ENCODE measurements around the gene FRMD4B.
"Not testable (repeated sequence)": the region's sequence is repeated elsewhere in the genome, so short reads cannot be mapped to it uniquely, and the experiment has no call there.

The FRMD4B gene

GRCh38 chr3:69325151-69325550 lies 60.7 kb downstream of the FRMD4B start:
- FAIRE-seq (no peak), DNase-seq (ENCODE audit: insufficient read length, low spot score) (no peak)

DNA sequence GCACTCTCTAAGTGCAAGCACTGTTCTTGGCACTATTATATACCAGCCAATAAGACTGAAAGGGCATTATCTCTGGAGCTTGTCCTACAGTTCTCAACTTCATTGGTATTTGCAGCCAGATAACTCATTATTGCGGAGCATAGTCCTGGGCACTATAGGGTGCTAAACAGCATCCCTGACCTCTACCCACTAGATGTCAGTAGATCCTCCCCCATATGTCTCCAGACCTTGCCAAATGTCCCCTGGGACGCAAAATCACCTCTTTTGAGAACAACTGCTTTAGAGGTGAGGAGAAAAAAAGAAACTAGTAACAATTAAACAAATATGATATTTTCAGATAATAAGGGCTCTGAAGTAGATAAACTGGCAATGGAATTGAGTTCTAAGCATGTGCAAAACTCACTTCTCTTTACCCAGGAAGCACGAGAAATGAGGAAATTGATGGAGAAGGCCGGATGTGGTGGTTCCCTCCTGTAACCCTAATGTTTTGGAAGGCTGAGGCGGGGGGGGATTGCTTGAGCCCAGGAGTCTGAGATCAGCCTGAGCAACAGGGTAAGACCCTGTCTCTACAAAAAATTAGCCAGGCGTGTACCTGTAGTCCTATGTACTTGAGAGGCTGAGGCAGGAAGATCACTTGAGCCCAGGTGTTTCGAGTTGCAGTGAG lies 61.4 kb downstream of the FRMD4B start:
- DNase-seq (ENCODE audit: insufficient read length, low spot score) (no peak), FAIRE-seq (peak; percentile 76)

GRCh38 chr3:69323941-69324340 lies 61.9 kb downstream of the FRMD4B start:
- no peak for DNase-seq (ENCODE audit: insufficient read length, low spot score)
- no peak for FAIRE-seq

- FAIRE-seq; DNase-seq (ENCODE audit: insufficient read length, low spot score): not testable (repeated sequence)
Measured at GRCh38 chr3:69322512-69322911, 63.4 kb downstream of the FRMD4B start.

DNA sequence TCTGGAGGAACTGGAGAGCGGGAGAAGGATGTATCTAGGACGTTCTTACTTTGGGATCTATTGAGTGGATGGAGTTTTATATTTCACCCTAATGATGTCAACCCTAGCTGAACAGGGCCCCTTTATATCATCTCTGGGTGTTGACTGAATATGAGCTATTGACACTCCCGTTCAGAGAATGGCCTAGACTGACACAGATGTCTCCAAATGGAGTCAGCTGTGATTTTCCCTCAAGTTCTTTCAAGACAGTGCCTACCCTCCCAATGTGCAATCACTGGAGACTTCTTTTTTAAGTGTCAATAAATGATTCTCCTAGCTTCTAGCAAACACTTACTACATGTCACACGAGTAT lies 63.8 kb downstream of the FRMD4B start:
- FAIRE-seq (no peak), DNase-seq (ENCODE audit: insufficient read length, low spot score) (no peak)

GRCh38 chr3:69321301-69322157 lies 64.4 kb downstream of the FRMD4B start:
- DNase-seq (ENCODE audit: insufficient read length, low spot score) (no peak), FAIRE-seq (no peak)

- peak; percentile 12 for DNase-seq (ENCODE audit: insufficient read length, low spot score)
- peak; percentile 58 for FAIRE-seq
Measured at GRCh38 chr3:69320871-69321271, 65.0 kb downstream of the FRMD4B start.

- FAIRE-seq (no peak), DNase-seq (ENCODE audit: insufficient read length, low spot score) (no peak)
Measured at GRCh38 chr3:69319652-69320051, 66.2 kb downstream of the FRMD4B start.

DNA sequence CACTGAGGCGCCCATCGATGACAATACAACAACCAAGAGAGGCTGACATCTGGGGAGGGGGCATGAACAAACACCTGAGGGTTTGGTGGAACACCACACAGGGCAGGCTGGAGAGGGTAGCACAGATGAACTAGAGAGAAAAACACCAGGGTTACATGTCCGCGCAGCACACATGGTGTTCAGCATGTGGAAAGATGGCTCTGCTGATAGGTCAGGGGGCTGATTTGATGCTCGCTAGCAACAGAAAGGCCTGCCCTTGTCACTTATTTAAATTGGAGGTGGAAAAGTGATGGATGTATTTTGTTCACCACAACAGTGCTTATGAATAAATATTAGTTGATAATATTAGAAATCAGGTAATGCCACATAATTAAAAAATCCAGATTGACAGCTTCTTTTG lies 67.5 kb downstream of the FRMD4B start:
- no peak for FAIRE-seq
- DNase-seq (ENCODE audit: insufficient read length, low spot score) = no peak

GRCh38 chr3:69313251-69313650 lies 72.6 kb downstream of the FRMD4B start:
- DNase-seq (ENCODE audit: insufficient read length, low spot score) (no peak), FAIRE-seq (no peak)

DNA sequence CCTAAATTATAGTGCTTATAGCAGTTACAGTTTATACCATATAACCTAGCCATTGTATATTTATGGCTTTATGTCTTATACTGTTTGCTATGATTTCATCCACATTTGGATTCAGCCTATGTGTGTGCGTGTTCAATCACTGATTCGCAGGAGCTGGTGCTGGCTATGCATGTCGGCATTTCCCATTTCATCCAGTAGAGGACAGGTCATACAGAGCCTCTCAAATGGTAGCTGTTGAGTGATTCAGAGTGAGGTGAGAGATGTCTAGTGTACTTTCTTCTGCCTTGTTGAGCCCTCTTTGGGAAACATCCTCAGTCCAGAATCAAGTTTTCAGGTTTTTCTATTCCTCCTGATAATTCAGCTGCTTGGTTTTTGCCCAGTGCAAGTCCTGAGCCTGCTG lies 76.1 kb downstream of the FRMD4B start:
- DNase-seq (ENCODE audit: insufficient read length, low spot score) = no peak
- no peak for FAIRE-seq

DNA sequence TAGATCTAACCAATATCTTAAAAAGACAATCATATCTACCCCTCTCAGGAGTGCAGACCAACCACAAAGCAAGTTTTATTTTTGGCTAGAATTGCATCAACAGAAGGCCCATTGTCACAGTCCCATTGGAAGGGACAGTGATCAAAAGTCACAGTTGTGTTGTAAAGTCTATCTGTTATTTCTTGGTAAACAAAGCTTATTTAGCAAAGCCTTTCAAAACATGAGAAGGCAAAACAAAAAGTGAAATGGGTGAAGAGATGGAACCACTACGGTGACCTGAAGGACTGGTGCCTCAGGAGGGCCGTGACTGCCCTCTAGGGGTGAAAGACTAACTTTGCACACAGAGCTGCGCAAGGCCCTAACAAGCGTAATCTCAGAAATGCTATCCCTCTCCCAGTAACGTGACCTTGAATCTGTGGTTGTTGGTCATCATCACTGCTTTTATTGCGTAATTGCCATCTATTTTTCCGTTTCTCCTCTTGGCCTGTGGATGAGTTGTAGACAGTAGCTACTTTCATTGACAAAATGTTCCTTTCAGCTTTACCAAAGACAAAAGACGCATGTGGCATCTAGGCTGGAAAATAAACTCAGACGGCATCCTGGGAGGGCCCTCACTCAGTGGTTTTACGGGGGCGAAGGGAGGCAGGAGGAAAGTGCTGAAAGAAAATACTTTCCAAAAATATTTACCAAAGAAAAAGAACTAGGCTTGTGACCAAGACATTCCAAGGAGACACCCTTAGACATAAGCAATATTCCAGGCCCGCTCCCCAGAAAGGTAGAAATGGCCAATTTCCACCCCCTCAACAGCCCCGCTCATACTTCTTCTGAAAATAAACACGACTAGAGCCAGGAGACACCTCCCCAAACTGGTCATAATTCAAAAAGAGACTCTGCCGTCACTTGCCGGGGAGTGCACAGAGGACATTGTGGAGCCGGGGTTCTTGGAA lies 79.4 kb downstream of the FRMD4B start:
- DNase-seq (ENCODE audit: insufficient read length, low spot score) (peak; percentile 43), FAIRE-seq (peak; percentile 91)

DNA sequence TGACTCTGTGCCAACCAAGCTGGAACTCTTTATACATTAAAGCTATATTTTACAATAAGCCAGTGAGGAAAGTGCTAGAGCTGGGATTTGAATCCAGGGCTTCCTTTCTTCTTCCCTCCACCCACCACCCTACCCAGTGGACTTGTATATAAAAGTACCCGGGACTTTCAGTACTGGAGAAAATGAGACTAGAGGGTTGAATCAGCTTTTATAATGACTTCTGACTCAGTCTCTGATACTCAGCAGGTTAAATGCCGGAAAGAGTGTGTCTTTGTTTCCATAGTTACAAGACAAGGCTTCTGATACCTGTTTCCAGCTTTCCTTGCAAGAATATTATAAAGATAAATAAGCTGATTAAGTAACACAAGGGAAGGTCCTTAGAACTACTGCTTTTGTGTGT lies 80.9 kb downstream of the FRMD4B start:
- DNase-seq (ENCODE audit: insufficient read length, low spot score) (no peak), FAIRE-seq (no peak)

- DNase-seq (ENCODE audit: insufficient read length, low spot score) (no peak), FAIRE-seq (no peak)
Measured at GRCh38 chr3:69304396-69304795, 81.5 kb downstream of the FRMD4B start.

- FAIRE-seq (no peak), DNase-seq (ENCODE audit: insufficient read length, low spot score) (no peak)
Measured at GRCh38 chr3:69300296-69300695, 85.6 kb downstream of the FRMD4B start.

- DNase-seq (ENCODE audit: insufficient read length, low spot score) (no peak), FAIRE-seq (no peak)
Measured at GRCh38 chr3:69299344-69299743, 86.5 kb downstream of the FRMD4B start.

GRCh38 chr3:69297501-69297900 lies 88.4 kb downstream of the FRMD4B start:
- FAIRE-seq = no peak

DNA sequence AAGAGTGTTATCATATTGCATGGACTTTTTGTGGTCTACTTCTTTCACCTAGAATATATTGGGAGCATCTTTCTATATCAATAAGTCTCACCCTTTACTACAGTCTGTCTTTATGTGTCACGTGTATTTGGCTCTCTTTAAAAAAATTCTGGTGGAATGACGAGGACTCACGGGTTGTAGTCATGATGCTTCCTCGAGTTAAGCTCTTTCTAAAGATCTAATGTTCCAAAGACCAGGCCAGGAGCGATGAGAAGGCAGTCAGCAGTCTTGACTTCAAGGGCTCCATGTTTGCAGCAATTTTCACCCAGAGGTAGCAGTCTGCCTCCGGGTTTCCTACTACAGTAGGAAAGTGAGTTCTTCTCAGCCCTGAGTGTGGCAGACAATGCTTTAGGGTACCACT lies 88.9 kb downstream of the FRMD4B start:
- FAIRE-seq = no peak
- DNase-seq (ENCODE audit: insufficient read length, low spot score) = no peak

More at GRCh38 chr3:69297501-69297900, 88.4 kb downstream of the FRMD4B start:
- DNase-seq (ENCODE audit: insufficient read length, low spot score) = no peak

DNA sequence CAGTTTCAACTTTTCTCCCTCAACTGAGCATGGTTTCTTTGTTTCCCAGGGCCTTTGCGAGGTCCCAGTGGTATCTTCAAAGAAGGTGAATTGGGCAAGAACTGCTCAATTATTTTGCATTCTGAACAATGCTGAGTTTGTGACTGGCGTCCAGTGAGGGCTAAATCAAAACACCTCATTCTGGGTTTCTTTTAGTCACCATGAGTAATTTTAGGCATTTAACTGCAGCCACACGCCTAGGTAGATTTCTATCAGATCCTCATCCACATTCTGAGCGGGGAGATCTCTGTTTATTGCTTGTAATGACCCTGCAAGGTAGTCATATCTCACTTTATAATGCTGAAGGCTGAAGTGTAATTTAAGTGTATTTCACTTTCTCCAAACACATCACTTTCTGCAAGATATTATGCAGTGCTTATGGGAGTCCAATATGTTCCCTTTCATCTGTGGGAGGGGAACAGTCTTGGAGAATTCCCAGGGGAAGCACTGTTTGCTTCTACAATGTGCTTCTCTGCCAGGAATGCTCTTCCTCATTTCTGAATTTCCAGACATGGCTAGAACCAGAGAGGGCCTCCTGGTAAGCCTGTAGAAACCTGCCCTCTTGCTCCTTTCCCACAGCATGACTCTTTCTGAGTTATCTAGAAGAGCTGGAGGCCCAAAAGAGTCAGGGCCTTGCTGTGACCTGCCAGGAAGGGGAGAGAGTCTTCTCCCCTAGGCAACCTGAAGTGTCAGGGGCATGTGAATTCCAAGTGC lies 91.7 kb downstream of the FRMD4B start:
- FAIRE-seq (no peak), DNase-seq (ENCODE audit: insufficient read length, low spot score) (no peak)

DNA sequence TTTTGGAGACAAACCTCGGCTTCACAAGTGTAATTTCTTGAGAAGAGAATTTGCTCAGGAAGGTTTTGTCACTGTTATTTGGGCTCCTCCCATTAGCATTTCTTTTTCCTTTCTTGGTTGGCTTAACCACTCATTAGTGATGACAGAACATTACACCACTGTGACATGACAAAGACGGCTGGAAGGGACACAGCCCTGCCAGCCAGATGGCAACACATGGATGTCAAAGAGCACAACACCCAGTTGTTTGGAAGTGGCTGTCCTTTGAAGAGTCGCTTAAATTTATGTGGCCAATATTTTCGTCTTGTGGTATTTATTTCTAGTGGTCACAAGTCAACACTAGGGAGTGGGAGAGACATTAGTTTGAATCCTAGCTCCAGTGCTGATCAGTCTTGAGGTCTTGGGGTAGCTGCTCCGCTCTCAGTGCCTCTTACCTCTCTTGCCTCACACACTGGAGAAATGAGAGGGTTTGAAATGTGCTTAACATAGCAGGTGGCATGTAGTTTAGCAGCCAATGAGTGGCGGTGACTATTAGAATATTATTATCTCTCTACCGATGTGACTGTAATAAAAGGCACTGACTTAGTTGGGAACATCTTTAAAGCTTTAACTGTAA lies 92.8 kb downstream of the FRMD4B start:
- no peak for DNase-seq (ENCODE audit: insufficient read length, low spot score)
- FAIRE-seq = no peak

All from GM19239 (cell line).